HG02588 (cell line): ENCODE measurements around the gene TDRD3.
"Not testable (repeated sequence)": the region's sequence is repeated elsewhere in the genome, so short reads cannot be mapped to it uniquely, and the experiment has no call there.

ENCODE experiments used
- ATAC-seq: cut with Tn5 transposase; IDR thresholded peaks from one replicate; pipeline ENCODE4 v1.9.1; 2021; ENCODE audit warnings: mild to moderate bottlenecking, moderate library complexity; ENCODE audit not compliant: unreplicated experiment

The TDRD3 gene

GRCh38 chr13:60396783-60397703, at the start of gene TDRD3:
Gene TDRD3, plus strand, starts transcription at chr13:60397220. Its CDS starts 145 bp downstream, at chr13:60397365.
- ATAC-seq, result peak; percentile 57

GRCh38 chr13:60347690-60348089, 49.3 kb upstream of the TDRD3 start:
- no peak for ATAC-seq

- ATAC-seq, result no peak
Measured at GRCh38 chr13:60348097-60348496, 48.9 kb upstream of the TDRD3 start.

- ATAC-seq, result no peak
Measured at GRCh38 chr13:60351326-60351725, 45.7 kb upstream of the TDRD3 start.

- no peak for ATAC-seq
Measured at GRCh38 chr13:60351855-60352615, 45.0 kb upstream of the TDRD3 start.

GRCh38 chr13:60352644-60353043, 44.4 kb upstream of the TDRD3 start:
- no peak for ATAC-seq

- ATAC-seq, result no peak
Measured at GRCh38 chr13:60355056-60355455, 42.0 kb upstream of the TDRD3 start.

GRCh38 chr13:60356970-60357369, 40.0 kb upstream of the TDRD3 start:
- no peak for ATAC-seq

GRCh38 chr13:60358453-60358852, 38.6 kb upstream of the TDRD3 start:
- no peak for ATAC-seq

- ATAC-seq, result no peak
Measured at GRCh38 chr13:60363288-60363687, 33.7 kb upstream of the TDRD3 start.

- no peak for ATAC-seq
Measured at GRCh38 chr13:60369242-60369641, 27.8 kb upstream of the TDRD3 start.

- no peak for ATAC-seq
Measured at GRCh38 chr13:60370343-60370742, 26.7 kb upstream of the TDRD3 start.

- no peak for ATAC-seq
Measured at GRCh38 chr13:60372141-60372540, 24.9 kb upstream of the TDRD3 start.

- not testable (repeated sequence) for ATAC-seq
Measured at GRCh38 chr13:60379282-60379681, 17.7 kb upstream of the TDRD3 start.

GRCh38 chr13:60379837-60380565, 17.0 kb upstream of the TDRD3 start:
- ATAC-seq, result no peak

- ATAC-seq, result no peak
Measured at GRCh38 chr13:60384911-60385310, 12.1 kb upstream of the TDRD3 start.

- no peak for ATAC-seq
Measured at GRCh38 chr13:60386250-60386649, 10.8 kb upstream of the TDRD3 start.

GRCh38 chr13:60392131-60392530, 4.9 kb upstream of the TDRD3 start:
- ATAC-seq, result no peak

- ATAC-seq, result peak; percentile 75
Measured at GRCh38 chr13:60395971-60396782, 843 bp upstream of the TDRD3 start.

- ATAC-seq, result peak; percentile 34
Measured at GRCh38 chr13:60397704-60398378, 821 bp downstream of the TDRD3 start.
